ENCODE results near the gene TP53. TPM values are rescaled to one million over a fixed set of nuclear protein-coding genes. Genes with fewer than 3 reads are reported as not detected.

TP53 gene
- total RNA-seq, 1 experiment from 2014 or later = 179 TPM

- Mint-ChIP-seq H3K36me3 (no peaks in the 10 kb centered on the region), H3K4me3 (no peak overlapping the region), H3K27ac (no peak overlapping the region), H3K27me3 (ENCODE audit: low read depth) (peaks cover 11% of the 10 kb centered on the region), H3K4me1 (peaks cover 10% of the 10 kb centered on the region), H3K9me3 (peaks cover 7% of the 10 kb centered on the region)
- ATAC-seq = no peak
- TF ChIP-seq JAZF1 (CRISPR knock-in tag; IDR thresholded peaks at IDR 0.05) (no peak), NR1H2 (CRISPR knock-in tag; IDR thresholded peaks at IDR 0.05) (no peak), ZNF281 (CRISPR knock-in tag; IDR thresholded peaks at IDR 0.05) (no peak), MYBL2 (CRISPR knock-in tag; IDR thresholded peaks at IDR 0.05) (no peak), ZSCAN18 (CRISPR knock-in tag; IDR thresholded peaks at IDR 0.05) (no peak)
- CTCF ChIA-PET = interaction anchor here (1.4 to 3.7 kb wide), 4 partner anchors 8 to 51 kb away, joined by 4 to 23 read pairs (median 14); partner anchors contain the start of genes SOX15, TP53 and WRAP53
- DNase-seq (ENCODE audit: low spot score) = no peak
- POLR2A ChIA-PET = no interaction called here
Measured at GRCh38 chr17:7640783-7641182, 46.5 kb downstream of the TP53 start.

GRCh38 chr17:7636163-7636562 lies 51.1 kb downstream of the TP53 start:
- CTCF ChIA-PET = interaction anchor here (0.5 to 7.5 kb wide), 9 partner anchors 9 to 1477 kb away, joined by 3 to 205 read pairs (median 7); partner anchors contain the start of genes ATP1B2, EFNB3, SAT2 and TP53

More at GRCh38 chr17:7636163-7636562, 51.1 kb downstream of the TP53 start:
- Mint-ChIP-seq H3K36me3 (no peaks in the 10 kb centered on the region), H3K27me3 (ENCODE audit: low read depth) (no peaks in the 10 kb centered on the region), H3K4me1 (peaks cover 35% of the 10 kb centered on the region), H3K27ac (no peak overlapping the region), H3K4me3 (no peak overlapping the region), H3K9me3 (no peaks in the 10 kb centered on the region)
- POLR2A ChIA-PET = interaction anchor here (0.6 to 5.8 kb wide), 4 partner anchors 15 to 51 kb away, joined by 3 to 68 read pairs (median 6); partner anchors contain the start of genes ATP1B2, TP53 and WRAP53
- TF ChIP-seq ZNF512 (CRISPR knock-in tag; IDR thresholded peaks at IDR 0.05; ENCODE audit: borderline replicate concordance) (no peak), ARID4B (CRISPR knock-in tag; IDR thresholded peaks at IDR 0.05; ENCODE audit: borderline replicate concordance) (no peak), NR2C2 (CRISPR knock-in tag; IDR thresholded peaks at IDR 0.05) (no peak), CBFB (CRISPR knock-in tag; IDR thresholded peaks at IDR 0.05; ENCODE audit: low read depth) (no peak), NR1H2 (CRISPR knock-in tag; IDR thresholded peaks at IDR 0.05) (no peak), E2F1 (CRISPR knock-in tag; IDR thresholded peaks at IDR 0.05) (no peak)
- no peak for ATAC-seq
- no peak for DNase-seq (ENCODE audit: low spot score)

All from WTC11 (cell line).